ENCODE measurements around the gene GBP7. TPM values are rescaled to one million over a fixed set of nuclear protein-coding genes. Genes with fewer than 3 reads are reported as not detected.
"Not testable (repeated sequence)": the region's sequence is repeated elsewhere in the genome, so short reads cannot be mapped to it uniquely, and the experiment has no call there.

Gene GBP7, protein sequence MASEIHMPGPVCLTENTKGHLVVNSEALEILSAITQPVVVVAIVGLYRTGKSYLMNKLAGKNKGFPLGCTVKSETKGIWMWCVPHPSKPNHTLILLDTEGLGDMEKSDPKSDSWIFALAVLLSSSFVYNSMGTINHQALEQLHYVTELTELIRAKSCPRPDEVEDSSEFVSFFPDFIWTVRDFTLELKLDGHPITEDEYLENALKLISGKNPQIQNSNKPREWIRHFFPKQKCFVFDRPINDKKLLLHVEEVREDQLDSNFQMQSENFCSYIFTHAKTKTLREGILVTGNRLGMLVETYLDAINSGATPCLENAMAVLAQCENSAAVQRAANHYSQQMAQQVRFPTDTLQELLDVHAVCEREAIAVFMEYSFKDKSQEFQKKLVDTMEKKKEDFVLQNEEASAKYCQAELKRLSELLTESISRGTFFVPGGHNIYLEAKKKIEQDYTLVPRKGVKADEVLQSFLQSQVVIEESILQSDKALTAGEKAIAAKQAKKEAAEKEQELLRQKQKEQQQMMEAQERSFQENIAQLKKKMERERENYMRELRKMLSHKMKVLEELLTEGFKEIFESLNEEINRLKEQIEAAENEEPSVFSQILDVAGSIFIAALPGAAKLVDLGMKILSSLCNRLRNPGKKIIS
- polyA plus RNA-seq (2012; ENCODE audit: insufficient read depth, insufficient read length, low read depth) = not detected

DNA sequence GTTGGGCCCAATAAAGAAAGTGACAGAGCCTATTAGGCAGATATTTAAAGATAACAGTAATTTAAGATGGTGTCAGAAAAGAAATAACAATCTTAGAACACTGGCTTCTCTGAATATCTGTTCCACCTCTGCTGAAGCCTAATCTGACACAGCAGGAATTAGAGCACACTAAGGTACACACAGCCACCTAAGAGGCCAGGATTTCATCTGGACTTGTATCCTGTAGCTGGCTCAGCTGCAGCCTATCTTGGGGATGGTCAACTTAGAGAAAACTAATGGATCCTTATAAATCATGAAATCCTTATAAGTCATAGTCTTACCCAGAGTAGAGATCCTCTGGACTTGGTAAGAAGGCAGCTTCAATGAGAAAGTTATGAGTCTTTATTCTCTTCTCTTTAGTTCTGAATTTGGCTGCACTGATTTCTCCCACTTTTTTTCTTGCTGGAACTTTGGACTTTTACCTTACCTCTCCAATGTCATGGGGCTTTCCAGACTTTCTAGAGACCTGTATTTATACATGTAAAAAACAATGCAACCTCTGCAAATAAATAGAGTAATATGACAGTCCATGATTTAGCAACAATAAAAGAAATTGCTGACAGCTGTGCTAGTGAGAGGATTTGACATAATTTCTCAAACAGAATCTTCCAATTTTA is at the start of gene GBP7:
GBP7 (minus strand) TSS at position 403 of the 656 bp plus-strand sequence. CDS start 4,068 bp downstream, outside the sequence.
- DNase-seq = no peak
- Histone ChIP-seq H3K4me1 (no peaks in the 10 kb centered on the region), H3K9me3 (no peaks in the 10 kb centered on the region), H3K36me3 (no peaks in the 10 kb centered on the region), H3K27me3 (no peaks in the 10 kb centered on the region), H3K4me3 (ENCODE audit: low read depth, low read length) (no peak within 1 kb of the TSS)
- TF ChIP-seq, protein P1, sequence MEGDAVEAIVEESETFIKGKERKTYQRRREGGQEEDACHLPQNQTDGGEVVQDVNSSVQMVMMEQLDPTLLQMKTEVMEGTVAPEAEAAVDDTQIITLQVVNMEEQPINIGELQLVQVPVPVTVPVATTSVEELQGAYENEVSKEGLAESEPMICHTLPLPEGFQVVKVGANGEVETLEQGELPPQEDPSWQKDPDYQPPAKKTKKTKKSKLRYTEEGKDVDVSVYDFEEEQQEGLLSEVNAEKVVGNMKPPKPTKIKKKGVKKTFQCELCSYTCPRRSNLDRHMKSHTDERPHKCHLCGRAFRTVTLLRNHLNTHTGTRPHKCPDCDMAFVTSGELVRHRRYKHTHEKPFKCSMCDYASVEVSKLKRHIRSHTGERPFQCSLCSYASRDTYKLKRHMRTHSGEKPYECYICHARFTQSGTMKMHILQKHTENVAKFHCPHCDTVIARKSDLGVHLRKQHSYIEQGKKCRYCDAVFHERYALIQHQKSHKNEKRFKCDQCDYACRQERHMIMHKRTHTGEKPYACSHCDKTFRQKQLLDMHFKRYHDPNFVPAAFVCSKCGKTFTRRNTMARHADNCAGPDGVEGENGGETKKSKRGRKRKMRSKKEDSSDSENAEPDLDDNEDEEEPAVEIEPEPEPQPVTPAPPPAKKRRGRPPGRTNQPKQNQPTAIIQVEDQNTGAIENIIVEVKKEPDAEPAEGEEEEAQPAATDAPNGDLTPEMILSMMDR (IDR thresholded peaks at IDR 0.05; ENCODE audit: low read depth, low read length) = no peak

DNA sequence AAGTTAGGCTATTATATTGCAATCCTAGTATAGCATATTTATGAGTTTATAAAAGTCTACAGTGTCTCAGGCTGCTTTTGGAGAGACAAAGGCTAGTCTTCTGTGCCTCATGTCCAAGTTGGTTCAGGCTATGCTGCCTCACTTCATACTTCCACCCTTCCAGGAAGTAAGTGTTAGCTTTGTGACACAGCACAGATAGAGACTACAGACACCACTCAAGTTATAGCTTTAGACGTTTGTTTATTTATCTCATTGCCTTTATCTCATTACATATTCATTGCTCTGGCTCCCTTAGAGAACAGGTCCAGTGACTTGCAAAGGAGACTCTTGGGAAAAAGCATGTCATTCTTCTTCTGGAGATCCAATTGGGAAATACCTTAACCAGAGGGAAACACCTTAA is 45.5 kb upstream of the GBP7 start:
- no peaks in the 10 kb centered on the region for H3K4me1 ChIP-seq
- no peak for DNase-seq
- no peaks in the 10 kb centered on the region for H3K27me3 ChIP-seq
- no peak overlapping the region for H3K4me3 ChIP-seq (ENCODE audit: low read depth, low read length)
- no peaks in the 10 kb centered on the region for H3K9me3 ChIP-seq
- no peaks in the 10 kb centered on the region for H3K36me3 ChIP-seq
- TF ChIP-seq, protein P1 (IDR thresholded peaks at IDR 0.05; ENCODE audit: low read depth, low read length) = no peak

DNA sequence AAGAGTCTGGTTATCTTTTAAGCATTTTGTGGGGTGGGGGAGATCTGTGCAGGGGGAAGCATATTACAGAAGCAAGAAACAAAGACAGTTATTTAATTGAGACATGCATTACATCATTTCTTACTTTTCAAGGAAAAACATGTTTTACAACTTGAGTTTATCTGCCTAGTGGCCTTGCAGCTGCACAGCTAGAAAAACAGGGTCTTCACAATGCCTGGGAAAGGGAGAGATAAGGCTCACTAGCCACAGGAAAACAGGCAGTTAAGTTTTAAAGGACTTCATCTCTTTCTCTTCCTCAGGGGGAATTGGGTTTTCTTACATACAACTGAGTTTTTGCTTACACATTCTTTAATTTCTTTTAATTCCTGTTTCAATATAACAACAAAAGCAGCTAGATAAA is 44.0 kb upstream of the GBP7 start:
- H3K36me3 ChIP-seq; H3K4me1 ChIP-seq; H3K27me3 ChIP-seq; H3K4me3 ChIP-seq (ENCODE audit: low read depth, low read length); DNase-seq; H3K9me3 ChIP-seq: not testable (repeated sequence)

DNA sequence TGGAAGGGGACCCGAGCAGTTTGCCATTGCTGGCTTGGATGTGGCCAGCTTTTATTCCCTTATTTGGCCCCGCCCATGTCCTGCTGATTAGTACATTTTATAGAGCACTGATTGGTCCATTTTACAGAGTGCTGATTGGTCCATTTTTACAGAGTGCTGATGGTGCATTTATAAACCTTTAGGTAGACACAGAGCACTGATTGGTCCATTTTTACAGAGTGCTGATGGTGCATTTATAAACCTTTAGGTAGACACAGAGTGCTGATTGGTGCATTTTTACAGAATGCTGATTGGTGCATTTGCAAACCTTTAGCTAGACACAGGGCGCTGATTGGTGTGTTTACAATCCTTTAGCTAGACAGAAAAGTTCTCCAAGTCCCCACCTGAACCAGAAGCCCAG is 43.1 kb upstream of the GBP7 start:
- not testable (repeated sequence) for DNase-seq; H3K4me1 ChIP-seq; H3K4me3 ChIP-seq (ENCODE audit: low read depth, low read length); H3K27me3 ChIP-seq; H3K9me3 ChIP-seq; H3K36me3 ChIP-seq

DNA sequence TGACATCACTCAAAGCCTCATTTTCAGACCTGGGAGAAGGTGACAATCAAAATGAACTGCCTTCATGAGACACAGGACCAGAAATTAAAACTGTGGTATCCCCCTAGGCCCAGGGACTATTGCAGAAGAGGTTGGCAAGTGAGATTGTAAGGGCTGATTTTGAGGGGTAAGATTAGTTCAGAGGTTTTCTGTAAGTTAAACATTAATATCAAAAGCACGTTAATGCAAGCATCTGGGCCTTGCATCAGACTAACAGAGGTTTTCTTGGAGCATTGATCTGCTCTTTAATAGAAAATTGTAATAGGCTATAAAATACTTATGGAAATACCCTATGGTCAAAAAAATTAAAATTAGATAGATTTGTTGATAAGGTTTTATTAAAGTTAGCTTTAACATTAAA is 37.5 kb upstream of the GBP7 start:
- H3K4me3 ChIP-seq (ENCODE audit: low read depth, low read length) = no peak overlapping the region
- no peaks in the 10 kb centered on the region for H3K4me1 ChIP-seq
- no peaks in the 10 kb centered on the region for H3K9me3 ChIP-seq
- H3K36me3 ChIP-seq = no peaks in the 10 kb centered on the region
- no peak for DNase-seq
- H3K27me3 ChIP-seq = no peaks in the 10 kb centered on the region
- TF ChIP-seq, protein P1 (IDR thresholded peaks at IDR 0.05; ENCODE audit: low read depth, low read length) = no peak

DNA sequence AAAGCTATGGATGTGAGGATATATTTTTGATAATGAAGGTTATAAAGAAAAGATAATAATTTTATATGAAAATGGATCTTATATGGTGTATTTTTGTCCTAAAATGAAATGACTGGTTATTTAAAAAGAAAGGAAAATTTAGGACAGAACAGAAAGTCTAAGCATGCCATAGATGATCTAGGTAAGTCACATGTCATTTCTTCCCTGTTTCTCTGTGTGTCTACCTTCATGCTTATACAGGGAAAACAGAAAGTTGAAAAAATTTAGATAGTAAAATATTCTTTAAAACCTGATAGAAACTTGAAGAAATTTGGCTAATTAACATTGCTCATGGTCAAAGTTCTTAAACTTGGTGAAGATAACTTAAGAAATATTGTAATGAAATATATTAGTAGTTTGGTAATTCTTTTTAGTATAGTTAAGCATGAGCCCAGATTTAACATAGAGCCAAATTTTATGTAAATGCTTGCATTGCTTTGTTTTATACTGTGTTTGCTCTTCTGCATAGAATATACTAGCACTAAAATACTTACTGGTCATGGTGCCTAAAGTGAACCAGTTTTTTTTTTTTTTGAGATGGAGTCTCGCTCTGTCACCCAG is 35.3 kb upstream of the GBP7 start:
- DNase-seq = no peak
- TF ChIP-seq, protein P1 (IDR thresholded peaks at IDR 0.05; ENCODE audit: low read depth, low read length) = no peak
- Histone ChIP-seq H3K4me1 (no peaks in the 10 kb centered on the region), H3K36me3 (no peaks in the 10 kb centered on the region), H3K9me3 (no peaks in the 10 kb centered on the region), H3K4me3 (ENCODE audit: low read depth, low read length) (no peak overlapping the region), H3K27me3 (no peaks in the 10 kb centered on the region)

Data from BE2C (cell line).